GM12878 (cell line): ENCODE data around the gene LRIT3. TPM values are rescaled to one million over a fixed set of nuclear protein-coding genes. Genes with fewer than 3 reads are reported as not detected.

ENCODE experiments used
- ATAC-seq: fragments of 200-7000 bp; cut with Tn5 transposase; 3 replicates; pipeline ENCODE4 v1.9.1; 2020; ENCODE audit warnings: mild to moderate bottlenecking, moderate library complexity
- BruUV-seq: library from RNA; stranded (reverse); fragments of 400-500 nt; replicated peaks from 2 replicates; lab custom pipeline; 2021; lab: Mats Ljungman, UMichigan
- CTCF ChIA-PET: fragments of 300-600 bp; sonication (Branson Sonifier 250); formaldehyde crosslinking; extraction: SDS; loops from one replicate; lab custom pipeline; 2021; ENCODE audit warnings: inconsistent platforms; lab: Yijun Ruan, JAX
- POLR2A ChIA-PET: fragments of 350-600 bp; formaldehyde crosslinking; extraction: SDS; loops from one replicate; lab custom pipeline; 2021; ENCODE audit warnings: inconsistent platforms; lab: Charles Lee
- RAD21 ChIA-PET: fragments of 300-600 bp; sonication (Branson Sonifier 250); formaldehyde crosslinking; loops from one replicate; lab custom pipeline; 2023; ENCODE audit warnings: antibody characterized with exemption; ENCODE audit not compliant: unreplicated experiment; lab: Charles Lee
- SMC1A ChIA-PET: fragments of 300-600 bp; sonication (Branson Sonifier 250); formaldehyde crosslinking; loops from one replicate; lab custom pipeline; 2023; ENCODE audit not compliant: unreplicated experiment, uncharacterized antibody; lab: Charles Lee
- DNase-seq: peaks from one replicate; pipeline ENCODE4 v3.0.0-alpha.2; 2011; ENCODE audit warnings: low read depth, low spot score
- FAIRE-seq: peaks from 3 replicates; lab custom pipeline; 2011; peaks lifted over from hg19 to GRCh38; lab: Jason Lieb, UNC
- H2AFZ ChIP-seq: 2 replicates; pipeline ENCODE4 v1.6.0; 2011; ENCODE audit warnings: low read depth, low read length, control low read depth; ENCODE audit not compliant: control insufficient read depth
- H3K27ac ChIP-seq: 2 replicates; pipeline ENCODE4 v1.5.1; 2011; ENCODE audit warnings: control low read depth; ENCODE audit not compliant: control insufficient read depth, insufficient read depth
- H3K27me3 ChIP-seq, 2 experiments: replicated peaks in 1 of 2; 2 replicates each; pipeline versions ENCODE4 v1.6.0 to v1.6.1; 2011; ENCODE audit warnings: low read length in 1 of 2; ENCODE audit not compliant: control insufficient read depth in 2 of 2, insufficient read depth in 2 of 2
- H3K36me3 ChIP-seq, 2 experiments: 2 replicates each; pipeline ENCODE4 v1.5.1; 2011; ENCODE audit warnings: low read length in 1 of 2; ENCODE audit not compliant: control insufficient read depth in 2 of 2, insufficient read depth in 2 of 2
- H3K4me1 ChIP-seq: 2 replicates; pipeline ENCODE4 v1.6.1; 2011; ENCODE audit warnings: mild to moderate bottlenecking, low read length, moderate library complexity, mixed read lengths; ENCODE audit not compliant: control insufficient read depth, insufficient read depth
- H3K4me2 ChIP-seq: 2 replicates; pipeline ENCODE4 v1.6.0; 2011; ENCODE audit warnings: control low read depth; ENCODE audit not compliant: control insufficient read depth, insufficient read depth
- H3K4me3 ChIP-seq: fragments of 200-600 bp; sonication (generic); 2 replicates; pipeline ENCODE4 v1.5.1; 2016
- H3K79me2 ChIP-seq: 2 replicates; pipeline ENCODE4 v1.6.0; 2011; ENCODE audit warnings: low read length; ENCODE audit not compliant: control insufficient read depth, insufficient read depth
- H3K9ac ChIP-seq: 2 replicates; pipeline ENCODE4 v1.8.0; 2011; ENCODE audit warnings: low read length, control low read depth, mixed read lengths; ENCODE audit not compliant: control insufficient read depth, insufficient read depth
- H3K9me3 ChIP-seq: replicated peaks from 3 replicates; pipeline ENCODE4 v1.5.1; 2011; ENCODE audit warnings: mild to moderate bottlenecking, low read length; ENCODE audit not compliant: control insufficient read depth, insufficient read depth
- H4K20me1 ChIP-seq: 2 replicates; pipeline ENCODE4 v1.6.0; 2011; ENCODE audit not compliant: control insufficient read depth, insufficient read depth
- ATF2 ChIP-seq: IDR thresholded peaks from 2 replicates; pipeline ENCODE4 v1.6.1; 2012; ENCODE audit warnings: low read length, inconsistent platforms
- BMI1 ChIP-seq: fragments of 450-650 bp; IDR thresholded peaks from 2 replicates; pipeline ENCODE4 v1.6.1; 2016; ENCODE audit warnings: mild to moderate bottlenecking, moderate library complexity, borderline replicate concordance
- CEBPB ChIP-seq, 2 experiments: fragments of 150-350 bp in 1 of 2; IDR thresholded peaks; 2 replicates each; pipeline ENCODE4 v1.6.1; 2012 to 2014; ENCODE audit warnings: low read depth in 2 of 2, low read length in 2 of 2, borderline replicate concordance in 1 of 2, inconsistent platforms in 1 of 2
- CHD4 ChIP-seq: fragments of 200-600 bp; sonication (generic); IDR thresholded peaks from 2 replicates; pipeline ENCODE4 v1.6.1; 2016; ENCODE audit warnings: mild to moderate bottlenecking
- EZH2 ChIP-seq: IDR thresholded peaks from 2 replicates; pipeline ENCODE4 v1.6.1; 2012; ENCODE audit warnings: low read depth, mild to moderate bottlenecking, control low read depth, inconsistent platforms, low read length, borderline replicate concordance; ENCODE audit not compliant: control insufficient read depth
- GABPA ChIP-seq: IDR thresholded peaks from 2 replicates; pipeline ENCODE4 v1.6.1; 2014; ENCODE audit warnings: antibody characterized with exemption, low read depth, mild to moderate bottlenecking, inconsistent platforms
- HDAC6 ChIP-seq: fragments of 200-600 bp; sonication (generic); IDR thresholded peaks from one replicate; pipeline ENCODE4 v1.8.0; 2017; ENCODE audit warnings: antibody characterized with exemption; ENCODE audit not compliant: unreplicated experiment
- MEF2A ChIP-seq: IDR thresholded peaks from 2 replicates; pipeline ENCODE4 v1.6.1; 2011; ENCODE audit warnings: low read depth, mild to moderate bottlenecking, low read length, moderate library complexity; ENCODE audit not compliant: insufficient read depth
- MYB ChIP-seq: fragments of 150-350 bp; IDR thresholded peaks from 2 replicates; pipeline ENCODE4 v1.6.1; 2014; ENCODE audit warnings: mild to moderate bottlenecking, low read depth, low read length, borderline replicate concordance
- NFIC ChIP-seq: IDR thresholded peaks from 2 replicates; pipeline ENCODE4 v1.6.1; 2012; ENCODE audit warnings: low read depth, mild to moderate bottlenecking, inconsistent platforms, low read length, moderate library complexity
- RB1 ChIP-seq: fragments of 450-650 bp; formaldehyde crosslinking; IDR thresholded peaks from 2 replicates; pipeline ENCODE4 v1.6.1; 2017; ENCODE audit warnings: mild to moderate bottlenecking, borderline replicate concordance
- ZBTB11 ChIP-seq: fragments of 450-650 bp; formaldehyde crosslinking; IDR thresholded peaks from 2 replicates; pipeline ENCODE4 v1.5.0; 2022; ENCODE audit warnings: mild to moderate bottlenecking, missing genetic modification characterization
- ZBTB40 ChIP-seq: fragments of 450-650 bp; IDR thresholded peaks from 2 replicates; pipeline ENCODE4 v1.6.1; 2016; ENCODE audit warnings: mild to moderate bottlenecking, moderate library complexity, borderline replicate concordance
- ZNF207 ChIP-seq: fragments of 450-650 bp; IDR thresholded peaks from 2 replicates; pipeline ENCODE4 v1.6.1; 2014; ENCODE audit warnings: antibody characterized with exemption, mild to moderate bottlenecking, borderline replicate concordance
- in situ Hi-C: fragments of 300-500 bp; cut with MboI; formaldehyde crosslinking; loops from 9 replicates; pipeline ENCODE4 v1.14.3; 2018; ENCODE audit warnings: mixed read lengths
- intact Hi-C: fragments of 100-400 bp; cut with micrococcal nuclease; formaldehyde crosslinking; loops from one replicate; pipeline ENCODE4 v1.14.2; 2022; ENCODE audit not compliant: unreplicated experiment
- polyA plus RNA-seq, 11 experiments: library from polyadenylated mRNA; depleted of rRNA in 4 of 11; unstranded in 6 of 11; stranded (reverse) in 5 of 11; fragments of >200 nt; fragmentation: Nextera tagmentation in 4 of 11; fragmentation: Illumina TruSeq in 1 of 11; extraction: Ambion mirVana in 4 of 11; extraction: Trizol in 1 of 11; gene quantifications; 1 replicate in 1 of 11; 2 replicates in 10 of 11; pipeline versions ENCODE4 v1.2.1 to v1.2.3, GENCODE V29; 2011 to 2016; ENCODE audit warnings: inconsistent platforms in 2 of 11, missing spikeins in 2 of 11, low read depth in 1 of 11
- total RNA-seq, 4 experiments: library from RNA; depleted of rRNA in 3 of 4; stranded (reverse); fragments of >200 nt in 3 of 4; fragmentation: Illumina TruSeq in 1 of 4; extraction: Trizol in 1 of 4; gene quantifications; 2 replicates each; pipeline versions ENCODE4 v1.2.1 to v1.2.3, GENCODE V29; 2013 to 2021

LRIT3 gene
- total and polyA plus RNA-seq, 10 of the 15 experiments (the other 5 are each of a cell fraction or from before 2014, with no cell fraction given), result 0.04 to 0.20 (median 0.10) TPM; not detected in 6

- TF ChIP-seq ZBTB40, result no peak
- TF ChIP-seq MYB, result no peak
- TF ChIP-seq NFIC, result no peak
Measured at GRCh38 chr4:109847896-109848442, at the start of gene LRIT3 (continued).

- H3K27me3 ChIP-seq, result peaks cover 0 to 2% of the 10 kb centered on the region in 2 experiments; a peak in 1 of 4 replicates
- ChIA-PET CTCF (no interaction called here), POLR2A (no interaction called here), RAD21 (no interaction called here), SMC1A (no interaction called here)
- H3K36me3 ChIP-seq, result no peaks in the 10 kb centered on the region
- no peak overlapping the region for H2AFZ ChIP-seq
- ATAC-seq, result peak; percentile 67
- no peaks in the 10 kb centered on the region for H4K20me1 ChIP-seq
- no peak overlapping the region for H3K4me3 ChIP-seq
- no TSS peak for BruUV-seq
- no peak for DNase-seq
- H3K4me2 ChIP-seq, result no peak overlapping the region
- H3K27ac ChIP-seq, result no peak overlapping the region
- in situ Hi-C loops, result no loop called here
- FAIRE-seq, result no peak
- intact Hi-C loops, result no loop called here
- no peak overlapping the region for H3K9ac ChIP-seq
- no peaks in the 10 kb centered on the region for H3K79me2 ChIP-seq
- peaks cover 2% of the 10 kb centered on the region; the same call in 1 of the 3 replicates for H3K9me3 ChIP-seq
- no peaks in the 10 kb centered on the region for H3K4me1 ChIP-seq
- TF ChIP-seq ATF2 (no peak), ZBTB11 (CRISPR knock-in tag) (no peak), ZNF207 (no peak), GABPA (no peak), CEBPB (IDR thresholded peaks at IDR 0.05; ENCODE audit: borderline replicate concordance in 1 of 2, low read depth in 2 of 2, low read length in 2 of 2) (no peak), EZH2 (no peak), BMI1 (no peak), MEF2A (no peak), RB1 (no peak), CHD4 (no peak), HDAC6 (no peak)
Measured at GRCh38 chr4:109798866-109799265, 49.0 kb upstream of the LRIT3 start.
